ENCODE data around the gene ORC3.
"Not testable (repeated sequence)": the region's sequence is repeated elsewhere in the genome, so short reads cannot be mapped to it uniquely, and the experiment has no call there.

ORC3 gene

DNA sequence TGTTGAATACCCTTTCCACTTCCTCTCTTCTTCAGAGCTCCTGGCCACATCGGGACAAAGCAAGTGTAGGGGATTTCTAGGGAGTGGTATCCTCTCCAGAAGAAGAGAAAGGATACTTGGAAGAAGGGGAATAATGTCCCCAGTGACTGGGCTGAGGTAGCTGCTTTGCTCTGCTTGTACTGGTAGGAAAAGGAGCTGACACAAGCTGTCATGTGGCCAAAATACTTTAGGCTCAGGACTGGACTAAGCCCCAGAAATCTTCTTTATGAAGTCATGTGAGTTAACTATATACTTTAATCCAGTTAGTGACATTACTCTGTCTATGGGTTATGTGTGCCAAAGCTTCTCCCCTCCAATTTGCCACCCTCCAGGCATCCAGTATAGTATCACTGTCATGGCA, 71.6 kb downstream of the ORC3 start:
- DNase-seq = no peak

DNA sequence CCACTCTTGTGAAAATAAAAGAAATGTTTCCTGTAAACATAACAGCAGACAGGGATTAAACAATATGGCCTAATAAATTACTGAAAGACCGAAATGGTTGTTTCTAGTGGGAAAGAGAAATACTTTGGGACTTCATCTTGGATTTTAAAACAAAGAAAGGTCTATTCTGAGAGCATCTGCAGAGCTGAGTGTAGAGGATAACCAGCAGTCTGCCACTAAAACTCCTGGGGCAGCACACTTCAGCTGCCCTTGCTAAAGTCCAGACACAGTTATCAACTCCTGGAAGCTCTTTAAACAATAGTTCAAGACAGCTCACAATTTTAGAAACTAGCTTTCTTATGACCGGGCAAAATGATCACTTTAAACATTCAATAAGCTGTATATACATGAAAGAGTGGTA, 73.5 kb downstream of the ORC3 start:
- no peak for DNase-seq

DNA sequence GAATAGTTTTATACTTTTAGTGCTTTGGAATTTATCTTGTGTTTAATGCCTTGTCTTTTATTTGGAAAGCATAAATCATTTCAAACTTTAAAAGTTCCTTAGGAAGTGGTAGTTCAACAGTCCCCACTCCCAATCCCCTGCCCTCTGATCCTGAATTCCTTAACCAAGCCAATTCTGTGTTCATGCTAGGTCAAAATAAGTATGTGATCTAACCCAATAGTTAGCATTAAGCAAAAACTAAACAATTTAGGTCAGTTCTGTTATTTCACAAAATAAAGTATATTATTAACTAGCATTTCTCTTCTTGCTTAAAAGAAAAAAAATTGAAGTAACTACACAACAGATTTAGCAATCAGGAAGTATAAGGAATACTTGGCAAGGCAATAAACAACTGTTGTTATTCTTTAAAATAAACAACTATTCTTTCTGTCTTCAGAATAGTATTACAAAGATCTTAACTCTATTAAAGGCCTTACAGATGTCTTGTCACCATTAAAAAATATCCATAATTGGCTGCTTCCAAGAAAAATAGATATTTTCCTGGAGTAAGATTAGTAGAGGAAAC, 75.1 kb downstream of the ORC3 start:
- DNase-seq = no peak

DNA sequence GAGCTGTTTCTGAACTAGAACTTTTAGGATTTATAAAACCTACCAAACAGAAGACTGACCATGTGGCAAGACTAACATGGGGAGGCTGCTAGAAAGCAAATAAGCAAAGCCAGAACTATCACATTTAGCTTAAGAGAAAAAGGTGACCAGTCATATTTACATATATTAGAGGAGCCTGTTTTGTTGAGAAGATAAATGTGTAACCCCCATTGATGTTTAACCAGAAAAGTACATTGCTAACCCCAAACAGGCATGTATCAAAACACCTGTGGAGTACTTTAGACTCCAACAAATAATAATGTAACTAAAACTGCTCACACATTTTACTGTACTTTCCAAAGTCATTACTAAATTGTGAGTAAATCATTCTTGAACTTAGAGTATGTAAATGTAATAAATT, 77.1 kb downstream of the ORC3 start:
- DNase-seq = no peak

DNA sequence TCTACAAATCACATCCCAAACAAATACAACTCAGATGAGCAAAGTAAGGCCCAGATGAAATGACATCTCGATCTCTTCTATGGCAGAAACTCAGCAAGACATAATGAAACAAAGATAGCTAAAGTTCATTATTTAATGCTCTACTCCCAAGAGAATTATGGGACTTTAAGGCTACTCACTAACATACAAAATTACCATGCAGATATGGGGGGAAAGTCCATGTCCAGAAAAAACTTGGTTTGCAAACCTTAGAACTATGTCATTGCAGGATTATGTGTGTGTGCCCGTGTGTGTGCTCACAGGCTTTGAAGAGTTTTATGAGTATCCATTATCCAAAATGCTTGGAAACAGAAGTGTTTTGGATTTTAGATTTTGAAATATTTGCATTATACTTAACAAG, 78.1 kb downstream of the ORC3 start:
- DNase-seq = no peak

DNA sequence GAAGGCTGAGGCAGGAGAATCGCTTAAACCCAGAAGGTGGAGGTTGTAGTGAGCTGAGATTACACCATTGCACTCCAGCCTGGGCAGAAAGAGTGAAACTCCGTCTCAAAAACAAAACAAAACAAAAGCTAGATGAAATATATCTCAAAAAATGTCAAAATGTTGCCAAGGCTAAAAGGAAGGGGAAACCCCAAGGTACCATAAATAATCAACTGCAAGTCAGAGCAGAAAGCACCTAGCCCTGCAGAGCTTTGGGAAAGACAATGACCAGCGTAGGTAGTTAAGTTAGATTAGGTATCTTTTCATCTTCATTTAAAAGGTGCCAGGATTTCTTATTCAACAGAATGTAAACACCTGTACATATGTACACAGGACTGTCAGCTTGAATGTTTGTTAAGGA, 79.1 kb downstream of the ORC3 start:
- DNase-seq = no peak

DNA sequence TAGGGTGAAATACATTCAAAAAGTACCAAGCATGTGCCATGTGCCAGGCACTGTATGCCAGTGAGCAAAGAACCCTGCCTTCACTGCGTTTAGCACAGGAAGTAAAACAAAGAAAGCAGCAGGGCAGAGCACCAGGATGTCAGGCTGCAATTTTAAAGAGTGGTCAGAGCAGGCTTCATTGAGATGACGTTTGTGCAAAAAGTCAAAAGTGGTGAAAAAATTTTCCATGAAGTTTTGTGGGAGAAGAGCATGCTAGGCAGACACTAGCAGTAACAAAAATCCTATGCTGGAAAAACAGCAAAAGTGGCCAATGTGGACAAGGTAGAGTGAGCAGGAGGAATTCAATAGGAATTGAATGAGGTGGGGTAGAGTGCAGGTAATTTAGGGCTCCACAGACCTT, 80.8 kb downstream of the ORC3 start:
- peak; percentile 4 for DNase-seq

DNA sequence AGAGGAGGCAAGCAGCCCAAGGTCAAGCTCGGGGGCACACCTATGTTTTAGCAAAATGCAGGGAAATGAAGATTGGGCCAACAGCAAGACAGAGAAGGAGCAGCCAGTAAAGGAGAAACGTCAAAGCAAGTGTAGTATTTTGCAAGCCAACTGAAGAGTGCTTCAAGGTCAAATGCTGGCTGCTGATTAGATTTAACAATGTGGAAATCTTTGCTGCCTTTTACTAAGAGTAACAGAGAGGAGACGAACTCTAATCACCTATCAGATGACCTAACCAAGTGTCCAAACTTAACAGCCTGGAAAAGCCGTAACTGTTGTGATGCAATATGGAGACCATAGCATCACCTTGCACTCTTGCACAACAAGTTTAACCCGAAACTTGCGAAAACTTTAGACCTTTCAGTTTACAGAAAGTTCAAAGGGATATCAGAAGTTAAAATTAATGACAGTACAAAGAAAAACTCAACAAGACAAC, 81.7 kb downstream of the ORC3 start:
- no peak for DNase-seq

DNA sequence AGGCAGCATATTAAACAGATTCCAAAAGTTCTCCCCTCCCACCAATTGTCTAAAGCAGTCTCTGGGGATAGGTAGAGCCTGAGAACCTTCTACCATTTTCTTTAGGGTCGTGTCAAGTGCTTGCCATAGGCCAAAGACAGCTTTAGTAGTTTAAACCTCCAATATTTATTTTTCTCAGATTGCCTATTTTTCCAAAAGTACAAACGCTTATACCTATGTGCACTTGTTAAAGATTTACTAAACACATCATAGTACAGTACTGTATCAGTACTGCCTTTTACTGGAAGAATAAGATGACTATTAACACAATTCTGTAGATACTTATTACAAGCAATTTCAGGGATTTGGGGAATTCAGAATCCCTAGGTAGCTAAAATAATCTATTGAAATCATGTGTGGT, 82.7 kb downstream of the ORC3 start:
- no peak for DNase-seq

DNA sequence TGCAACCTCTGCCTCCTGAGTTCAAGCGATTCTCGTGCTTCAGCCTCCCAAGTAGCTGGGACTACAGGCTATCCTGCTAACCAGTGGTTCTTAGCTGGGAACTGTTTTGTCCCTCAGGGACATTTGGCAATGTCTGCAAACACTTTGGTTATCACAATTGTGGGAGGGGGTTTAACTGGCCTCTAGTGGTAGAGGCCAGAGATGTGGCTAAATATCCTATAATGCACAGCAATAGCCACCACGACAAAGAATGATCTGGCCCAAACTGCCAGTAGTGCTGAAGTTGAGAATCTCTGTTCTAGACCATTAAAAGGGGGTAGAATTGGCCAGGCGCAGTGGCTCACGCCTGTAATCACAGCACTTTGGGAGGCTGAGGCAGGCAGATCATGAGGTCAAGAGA, 83.3 kb downstream of the ORC3 start:
- no peak for DNase-seq

DNA sequence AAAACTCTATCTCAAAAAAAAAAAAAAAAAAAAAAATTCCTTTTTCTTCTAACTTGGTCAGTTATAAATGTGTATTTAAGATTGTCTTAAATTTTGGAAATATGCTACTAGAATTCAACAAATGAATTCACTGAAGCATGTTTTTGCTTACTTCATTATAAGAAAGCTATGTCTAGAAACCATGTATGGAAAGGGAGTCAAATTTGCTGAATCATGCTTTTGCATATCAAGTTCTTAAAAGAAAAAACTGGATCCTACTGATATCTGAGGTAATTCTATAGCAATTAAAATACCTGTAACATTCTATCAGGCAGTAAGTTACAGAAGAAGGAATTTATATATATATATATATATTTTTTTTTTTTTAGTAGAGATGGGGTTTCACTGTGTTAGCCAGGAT, 84.4 kb downstream of the ORC3 start:
- DNase-seq = no peak

DNA sequence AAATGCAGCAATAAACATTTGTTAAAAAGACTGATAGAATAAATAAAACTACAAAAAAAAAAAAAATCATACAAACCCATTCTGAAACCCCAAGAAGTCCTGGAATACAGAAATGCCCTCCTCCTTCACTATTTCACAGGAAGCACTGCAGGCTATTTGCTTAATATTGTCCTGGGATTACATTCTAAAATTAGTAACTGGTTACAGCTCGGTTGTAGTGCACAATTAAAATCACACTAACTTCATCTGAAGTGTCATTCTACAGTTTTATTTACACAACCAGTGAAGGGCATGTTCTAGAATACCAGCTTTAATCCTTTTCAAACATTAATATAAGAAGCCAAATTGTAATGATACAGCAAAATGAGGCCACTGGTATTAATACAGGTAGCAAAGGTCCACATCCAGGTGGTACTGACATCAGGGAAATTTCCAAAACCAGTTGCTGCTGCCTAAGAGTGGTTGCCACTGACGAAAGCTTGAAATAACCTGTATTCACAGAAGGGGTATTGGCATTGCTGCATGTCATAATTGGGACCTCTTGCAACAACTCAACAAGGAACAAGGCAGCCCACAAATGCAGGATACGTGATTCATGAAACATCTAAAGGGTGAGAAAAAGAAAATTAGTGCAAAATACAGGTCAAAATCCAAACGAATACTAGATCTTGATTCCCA, 85.2 kb downstream of the ORC3 start:
- DNase-seq = no peak

DNA sequence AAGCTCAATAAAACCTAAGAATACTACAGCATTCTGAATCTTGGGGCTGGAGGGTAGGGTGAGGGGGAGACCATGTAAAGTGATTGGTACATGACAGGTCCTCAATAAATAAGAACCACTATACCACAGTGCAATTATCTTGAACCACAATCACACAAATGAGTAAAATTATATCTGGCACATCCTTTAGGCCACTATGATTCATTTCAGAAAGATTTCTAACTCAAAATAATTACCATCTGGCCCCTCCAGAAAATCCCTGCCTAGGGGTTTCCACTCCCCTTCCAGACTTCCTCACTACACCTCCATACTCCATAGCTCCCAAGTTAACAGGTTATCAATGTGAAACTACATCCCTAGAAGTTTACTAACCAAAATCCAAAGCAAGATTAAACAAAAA, 92.4 kb downstream of the ORC3 start:
- no peak for DNase-seq

DNA sequence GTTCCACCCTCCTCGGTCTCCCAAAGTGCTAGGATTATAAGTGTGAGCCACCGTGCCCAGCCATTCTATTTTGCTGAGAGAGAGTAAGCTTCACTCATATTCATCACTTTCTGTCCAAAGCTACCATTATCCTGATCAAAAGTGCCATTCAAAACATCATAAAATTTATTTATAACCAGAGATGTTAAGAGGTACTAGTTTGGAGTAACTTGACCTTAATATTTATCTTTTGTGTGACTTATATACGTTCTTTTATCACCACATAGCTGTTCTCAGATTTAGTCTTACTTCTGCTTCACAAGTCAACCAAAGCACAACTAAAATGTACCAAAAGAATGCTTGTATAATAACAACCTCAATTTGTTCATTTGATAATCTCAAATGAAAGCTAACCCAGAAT, 94.0 kb downstream of the ORC3 start:
- DNase-seq = no peak

DNA sequence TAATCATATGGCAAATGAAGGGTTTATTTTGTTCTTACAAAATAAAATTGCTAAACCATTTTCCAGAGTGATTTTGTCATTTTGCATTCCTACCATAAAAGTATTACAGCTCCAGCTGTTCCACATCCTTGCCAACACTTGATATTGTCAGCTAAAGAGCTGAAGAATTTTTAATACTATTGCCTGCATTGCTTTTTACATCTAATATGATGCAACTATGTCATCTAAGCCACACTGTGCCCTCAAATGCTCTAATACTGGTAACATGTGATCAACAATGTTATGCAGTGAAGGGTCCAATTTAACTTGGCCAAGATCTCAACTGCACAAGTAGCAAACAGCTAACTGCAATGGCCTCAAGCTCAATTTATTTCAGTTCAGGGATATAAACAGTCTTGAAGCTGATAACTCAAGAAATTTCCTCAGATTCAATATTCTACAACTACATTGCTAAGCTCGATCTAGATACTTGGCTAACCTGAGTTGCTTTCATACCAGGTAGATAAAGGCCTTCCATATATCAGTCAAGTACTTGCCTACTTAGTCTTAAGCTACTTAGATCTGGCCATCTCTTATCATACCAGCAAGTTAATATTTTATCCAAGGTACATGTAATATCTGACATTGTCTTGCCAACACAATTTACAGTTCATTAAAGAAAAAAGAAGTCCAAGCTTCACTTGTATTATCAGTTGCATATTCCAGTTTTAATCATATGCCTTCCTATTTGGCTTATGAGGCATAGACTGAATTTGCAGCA, 95.1 kb downstream of the ORC3 start:
- DNase-seq = no peak

DNA sequence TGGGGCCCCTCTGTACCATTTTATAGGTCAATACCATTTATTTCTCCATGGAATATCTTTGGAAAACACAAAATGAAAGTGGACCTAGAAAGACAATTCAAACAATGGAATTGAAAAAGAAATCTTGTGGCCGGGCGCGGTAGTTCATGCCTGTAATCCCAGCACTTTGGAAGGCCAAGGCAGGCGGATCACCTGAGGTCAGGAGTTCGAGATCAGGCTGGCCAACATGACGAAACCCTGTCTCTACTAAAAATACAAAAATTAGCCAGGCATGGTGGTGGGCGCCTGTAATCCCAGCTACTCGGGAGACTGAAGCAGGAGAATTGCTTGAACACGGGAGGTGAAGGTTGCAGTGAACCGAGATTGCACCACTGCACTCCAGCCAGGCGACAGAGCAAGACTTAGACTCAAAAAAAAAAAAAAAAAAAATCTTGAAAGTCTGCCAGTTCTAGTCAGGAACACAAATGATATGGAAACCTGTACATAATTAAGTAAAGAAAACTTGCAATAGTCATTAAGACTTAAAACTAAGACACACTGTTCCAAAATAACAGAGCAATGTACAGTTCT, 96.8 kb downstream of the ORC3 start:
- not testable (repeated sequence) for DNase-seq

DNA sequence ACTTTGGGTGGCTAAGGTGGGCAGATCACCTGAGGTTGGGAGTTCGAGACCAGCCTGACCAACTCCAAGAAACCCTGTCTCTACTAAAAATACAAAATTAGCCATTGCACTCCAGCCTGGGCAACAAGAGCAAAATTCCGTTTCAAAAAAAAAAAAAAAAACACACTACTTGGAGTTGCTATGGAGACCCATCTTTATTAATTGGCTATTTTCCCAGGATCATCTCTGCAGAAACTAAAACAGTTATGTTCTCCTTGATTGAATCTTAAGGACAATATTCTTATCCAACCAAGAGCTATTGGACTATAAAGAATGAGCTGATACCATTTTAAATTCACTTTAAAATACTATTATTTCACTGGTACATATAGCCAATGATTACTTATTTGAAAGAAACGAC, 97.4 kb downstream of the ORC3 start:
- DNase-seq = no peak

DNA sequence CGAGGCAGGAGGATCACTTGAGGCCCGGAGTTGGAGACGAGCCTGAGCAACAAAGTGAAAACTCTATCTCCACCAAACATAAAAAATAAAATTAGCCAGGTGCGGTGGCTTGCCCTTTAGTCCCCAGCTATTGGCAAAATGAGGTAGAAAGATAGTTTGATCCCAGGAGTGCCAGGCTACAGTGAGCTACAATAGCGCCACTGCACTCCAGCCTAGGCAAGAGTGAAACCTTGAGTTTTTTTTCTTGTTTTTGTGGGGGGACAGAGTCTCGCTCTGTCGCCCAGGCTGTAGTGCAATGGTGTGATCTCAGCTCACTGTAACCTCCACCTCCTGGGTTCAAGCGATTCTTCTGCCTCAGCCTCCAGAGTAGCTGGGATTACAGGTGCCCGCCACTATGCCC, 98.0 kb downstream of the ORC3 start:
- not testable (repeated sequence) for DNase-seq

DNA sequence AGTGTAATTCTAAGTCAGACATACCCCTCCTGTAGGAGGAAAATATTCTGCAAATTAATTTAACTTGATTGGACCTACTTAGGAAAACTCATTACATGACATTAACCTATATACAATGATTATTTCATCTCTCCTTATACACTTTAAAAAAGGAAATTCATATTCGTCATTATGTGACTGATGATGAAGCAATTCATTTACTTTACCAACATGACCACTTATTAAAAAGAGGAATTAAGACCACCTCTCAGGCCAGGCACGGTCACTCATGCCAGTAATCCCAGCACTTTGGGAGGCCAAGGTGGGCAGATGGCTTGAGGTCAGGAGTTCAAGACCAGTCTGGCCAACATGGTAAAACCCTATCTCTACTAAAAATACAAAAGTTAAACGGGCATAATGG, 100.5 kb downstream of the ORC3 start:
- no peak for DNase-seq

DNA sequence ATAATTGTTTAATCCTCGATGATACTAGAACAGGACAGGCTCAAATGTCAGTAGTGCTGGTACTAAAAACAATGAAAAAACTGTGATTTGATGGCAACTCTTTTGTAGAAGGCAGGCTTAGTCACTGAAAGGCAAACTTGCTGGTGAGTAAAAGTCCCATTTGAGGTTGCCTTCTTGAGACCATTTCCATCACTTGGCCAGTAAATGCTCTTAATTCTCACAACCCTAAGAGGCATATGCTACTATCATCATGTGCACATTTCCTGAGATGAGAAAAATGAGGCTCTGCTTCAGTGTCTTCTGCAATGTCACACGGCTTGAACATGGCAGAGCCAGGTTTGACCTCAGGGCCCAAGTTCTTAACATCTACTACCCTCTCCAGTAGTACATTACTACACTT, 102.2 kb downstream of the ORC3 start:
- no peak for DNase-seq

DNA sequence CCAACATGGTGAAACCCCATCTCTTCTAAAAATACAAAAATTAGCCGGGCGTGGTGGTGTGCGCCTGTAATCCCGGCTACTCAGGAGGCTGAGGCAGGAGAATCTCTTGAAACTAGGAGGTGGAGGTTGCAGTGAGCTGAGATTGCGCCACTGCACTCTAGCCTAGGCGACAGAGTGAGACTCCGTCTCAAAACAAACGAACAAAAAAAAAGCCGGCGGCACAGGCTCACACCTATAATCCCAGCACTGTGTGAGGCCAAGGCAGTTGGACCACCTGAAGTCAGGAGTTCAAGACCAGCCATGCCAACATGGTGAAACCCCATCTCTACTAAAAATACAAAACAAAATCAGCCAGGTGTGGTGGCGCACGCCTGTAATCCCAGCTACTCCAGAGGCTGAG, 106.9 kb downstream of the ORC3 start:
- DNase-seq = not testable (repeated sequence)

DNA sequence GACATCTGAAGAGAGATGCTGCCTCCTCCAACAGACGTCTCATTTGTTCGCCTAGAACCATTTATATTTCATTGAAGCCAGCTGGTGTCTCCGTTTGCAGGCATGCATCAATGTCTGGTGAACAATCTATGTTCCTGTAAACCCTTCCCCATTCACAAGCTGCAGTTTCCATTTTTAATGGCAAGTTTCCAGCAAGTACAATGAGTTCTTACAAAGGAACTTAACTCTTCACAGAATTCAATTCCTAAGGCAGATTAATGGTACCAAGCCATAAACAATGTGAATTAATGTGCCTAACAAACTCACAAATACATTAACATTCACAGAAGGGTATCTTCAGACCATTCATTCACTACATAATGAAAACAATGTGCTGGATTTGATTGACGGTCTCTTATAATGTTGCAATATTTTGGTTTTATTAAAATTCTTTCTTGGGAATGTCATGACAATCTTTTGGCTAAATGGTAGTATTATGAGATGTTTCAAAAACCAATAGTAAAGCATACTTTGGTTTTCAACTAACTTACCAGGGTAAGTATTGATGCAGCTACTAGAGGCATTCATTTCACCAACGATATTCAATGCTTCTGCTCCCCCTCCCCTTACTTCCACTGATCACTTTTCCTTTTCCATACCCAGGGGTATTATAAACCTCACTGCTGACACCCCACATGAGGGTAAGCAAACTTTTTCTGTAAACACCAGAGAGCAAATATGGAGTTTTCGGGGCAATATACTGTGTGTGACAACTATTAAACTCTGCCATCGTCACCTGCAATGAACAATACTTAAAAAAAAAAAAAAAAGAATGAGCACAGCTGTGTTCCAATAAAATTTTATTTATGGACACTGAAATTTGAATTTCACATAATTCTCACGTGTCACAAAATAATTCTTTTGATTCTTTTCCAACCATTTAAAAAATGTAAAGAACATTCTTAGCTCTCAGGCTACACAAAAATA, 107.9 kb downstream of the ORC3 start:
- DNase-seq = no peak

DNA sequence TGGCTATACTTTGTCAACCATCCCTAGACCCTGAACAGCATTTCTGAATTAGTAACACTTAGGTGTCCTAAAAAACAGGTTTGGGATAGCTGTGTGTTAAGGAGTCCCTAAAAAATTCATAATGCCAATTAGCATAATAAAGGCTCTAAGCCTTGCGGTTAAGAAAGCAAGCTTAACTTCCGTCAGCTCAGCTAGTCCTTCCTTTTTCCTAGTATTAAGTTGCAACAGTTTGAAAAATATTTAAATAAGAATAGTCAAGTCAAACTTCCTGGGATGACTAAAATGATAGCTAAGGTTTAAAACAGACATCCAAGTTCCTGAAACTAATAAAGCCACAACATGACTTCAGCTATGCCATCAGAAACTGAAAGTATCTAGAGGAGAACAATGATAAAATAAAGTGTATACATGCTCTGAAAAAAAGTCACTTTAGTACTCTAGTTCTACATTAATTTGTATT, 108.6 kb downstream of the ORC3 start:
- DNase-seq = no peak

All from CD4-positive, alpha-beta T cell treated with Interleukin-6 for 4 hours (primary cell).